ENCODE data around the gene VANGL1. TPM values are rescaled to one million over a fixed set of nuclear protein-coding genes. Genes with fewer than 3 reads are reported as not detected.
A peak's percentile ranks its signal among the peaks of the same experiment; 100 is the strongest.

Gene VANGL1
- total RNA-seq, 1 donor from 2014 or later: 13.8 TPM

DNA sequence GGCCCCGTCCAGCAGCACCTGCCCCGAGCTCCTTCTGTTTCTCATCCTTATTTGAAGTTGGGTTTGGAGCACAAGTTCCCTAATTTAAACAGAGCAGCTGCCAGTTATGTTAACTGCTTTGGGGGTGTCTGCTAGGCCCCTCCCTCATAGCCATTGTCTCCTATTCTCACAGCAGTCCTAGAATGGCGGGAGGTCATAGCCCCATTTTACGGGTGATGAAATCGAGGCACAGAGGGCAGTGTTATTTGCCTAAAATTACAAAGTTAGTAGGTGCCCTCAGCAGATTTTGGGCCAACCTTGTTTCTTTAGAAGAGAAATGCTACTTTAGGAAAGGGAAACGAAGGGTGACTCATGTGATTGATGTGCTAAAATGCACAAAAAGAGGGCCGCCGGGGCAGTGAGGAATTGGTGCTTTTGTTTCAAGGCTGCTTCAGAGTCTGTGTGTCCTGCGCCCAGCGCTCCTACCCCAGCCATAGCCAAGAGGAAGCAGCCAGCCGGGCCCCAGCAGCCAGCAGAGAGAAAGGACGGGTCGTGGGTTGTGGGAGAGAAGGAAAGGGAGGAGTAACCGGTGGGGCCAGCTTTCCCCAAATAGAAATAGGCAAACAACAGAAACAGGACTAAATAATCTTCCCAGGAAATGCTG is 13.0 kb downstream of the VANGL1 start:
- Histone ChIP-seq H3K9me3 (ENCODE audit: insufficient read depth, low read depth, low read length) (no peaks in the 10 kb centered on the region), H3K9ac (ENCODE audit: low read length) (peak overlapping the region; percentile 5), H4K20me1 (ENCODE audit: insufficient read depth, low read length) (peaks cover 27% of the 10 kb centered on the region), H2AFZ (ENCODE audit: low read depth, low read length) (no peak overlapping the region), H3K36me3 (ENCODE audit: insufficient read depth, low read length) (peaks cover 3% of the 10 kb centered on the region), H3K4me3 (ENCODE audit: insufficient read depth, low read depth, low read length) (no peak overlapping the region), H3K79me2 (ENCODE audit: insufficient read depth, low read length) (peaks cover 47% of the 10 kb centered on the region), H3K27ac (ENCODE audit: low read depth, low read length) (peak overlapping the region; percentile 1), H3K27me3 (ENCODE audit: insufficient read depth, low read length) (no peaks in the 10 kb centered on the region), H3K4me2 (ENCODE audit: low read length) (peak overlapping the region; percentile 71), H3K4me1 (ENCODE audit: insufficient read depth, low read length) (peaks cover 13% of the 10 kb centered on the region)
- no peaks in the 10 kb centered on the region for H3K27me3 Mint-ChIP-seq (ENCODE audit: low read depth, unreplicated experiment)
- peaks cover 20% of the 10 kb centered on the region for H3K36me3 Mint-ChIP-seq (ENCODE audit: low read depth, unreplicated experiment)
- DNase-seq (ENCODE audit: low read depth): peak; percentile 60
- H3K4me3 Mint-ChIP-seq (ENCODE audit: unreplicated experiment): no peak overlapping the region
- H3K9me3 Mint-ChIP-seq (ENCODE audit: unreplicated experiment): no peaks in the 10 kb centered on the region
- H3K27ac Mint-ChIP-seq (ENCODE audit: unreplicated experiment): peak overlapping the region; percentile 80
- peaks cover 26% of the 10 kb centered on the region for H3K4me1 Mint-ChIP-seq (ENCODE audit: low read depth, unreplicated experiment)
- no peak for TF ChIP-seq EZH2 (IDR thresholded peaks at IDR 0.05; ENCODE audit: insufficient read depth, low read length)
- TF ChIP-seq, protein P1, sequence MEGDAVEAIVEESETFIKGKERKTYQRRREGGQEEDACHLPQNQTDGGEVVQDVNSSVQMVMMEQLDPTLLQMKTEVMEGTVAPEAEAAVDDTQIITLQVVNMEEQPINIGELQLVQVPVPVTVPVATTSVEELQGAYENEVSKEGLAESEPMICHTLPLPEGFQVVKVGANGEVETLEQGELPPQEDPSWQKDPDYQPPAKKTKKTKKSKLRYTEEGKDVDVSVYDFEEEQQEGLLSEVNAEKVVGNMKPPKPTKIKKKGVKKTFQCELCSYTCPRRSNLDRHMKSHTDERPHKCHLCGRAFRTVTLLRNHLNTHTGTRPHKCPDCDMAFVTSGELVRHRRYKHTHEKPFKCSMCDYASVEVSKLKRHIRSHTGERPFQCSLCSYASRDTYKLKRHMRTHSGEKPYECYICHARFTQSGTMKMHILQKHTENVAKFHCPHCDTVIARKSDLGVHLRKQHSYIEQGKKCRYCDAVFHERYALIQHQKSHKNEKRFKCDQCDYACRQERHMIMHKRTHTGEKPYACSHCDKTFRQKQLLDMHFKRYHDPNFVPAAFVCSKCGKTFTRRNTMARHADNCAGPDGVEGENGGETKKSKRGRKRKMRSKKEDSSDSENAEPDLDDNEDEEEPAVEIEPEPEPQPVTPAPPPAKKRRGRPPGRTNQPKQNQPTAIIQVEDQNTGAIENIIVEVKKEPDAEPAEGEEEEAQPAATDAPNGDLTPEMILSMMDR (IDR thresholded peaks at IDR 0.05; ENCODE audit: insufficient read depth, low read depth, low read length): no peak
- FAIRE-seq: no peak

DNA sequence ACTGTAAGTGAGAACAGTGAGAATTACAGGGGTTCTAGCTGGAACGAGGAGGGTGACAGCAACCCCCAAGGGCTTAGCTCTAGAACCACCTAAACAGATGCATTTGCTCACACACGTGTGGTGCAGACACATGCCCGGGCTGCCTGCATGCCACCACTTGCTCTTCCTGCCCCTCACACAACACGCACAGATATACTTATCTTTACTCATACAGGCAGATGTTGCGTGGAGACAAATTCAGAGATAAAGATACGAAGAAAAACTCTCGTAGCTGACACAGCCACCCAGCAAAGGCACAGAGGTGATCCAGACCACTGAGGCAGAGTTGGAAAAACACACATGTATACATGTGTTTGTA is 13.5 kb downstream of the VANGL1 start:
- Mint-ChIP-seq H3K36me3 (ENCODE audit: low read depth, unreplicated experiment) (peaks cover 21% of the 10 kb centered on the region), H3K27ac (ENCODE audit: unreplicated experiment) (no peak overlapping the region), H3K4me3 (ENCODE audit: unreplicated experiment) (no peak overlapping the region)

More for the DNA sequence above, 13.5 kb downstream of the VANGL1 start:
- H3K27ac ChIP-seq (ENCODE audit: low read depth, low read length): peak overlapping the region; percentile 1
- H3K27me3 Mint-ChIP-seq (ENCODE audit: low read depth, unreplicated experiment): no peaks in the 10 kb centered on the region
- H3K9me3 Mint-ChIP-seq (ENCODE audit: unreplicated experiment): no peaks in the 10 kb centered on the region
- peaks cover 5% of the 10 kb centered on the region for H3K36me3 ChIP-seq (ENCODE audit: insufficient read depth, low read length)
- peaks cover 23% of the 10 kb centered on the region for H4K20me1 ChIP-seq (ENCODE audit: insufficient read depth, low read length)
- FAIRE-seq: no peak
- H3K4me3 ChIP-seq (ENCODE audit: insufficient read depth, low read depth, low read length): no peak overlapping the region
- H3K9ac ChIP-seq (ENCODE audit: low read length): peak overlapping the region; percentile 5
- H3K4me1 ChIP-seq (ENCODE audit: insufficient read depth, low read length): peaks cover 8% of the 10 kb centered on the region
- TF ChIP-seq, protein P1 (IDR thresholded peaks at IDR 0.05; ENCODE audit: insufficient read depth, low read depth, low read length): no peak
- no peak for TF ChIP-seq EZH2 (IDR thresholded peaks at IDR 0.05; ENCODE audit: insufficient read depth, low read length)
- no peaks in the 10 kb centered on the region for H3K27me3 ChIP-seq (ENCODE audit: insufficient read depth, low read length)
- peaks cover 25% of the 10 kb centered on the region for H3K4me1 Mint-ChIP-seq (ENCODE audit: low read depth, unreplicated experiment)
- peak overlapping the region; percentile 71 for H3K4me2 ChIP-seq (ENCODE audit: low read length)
- peaks cover 44% of the 10 kb centered on the region for H3K79me2 ChIP-seq (ENCODE audit: insufficient read depth, low read length)
- no peak for DNase-seq (ENCODE audit: low read depth)
- no peaks in the 10 kb centered on the region for H3K9me3 ChIP-seq (ENCODE audit: insufficient read depth, low read depth, low read length)
- no peak overlapping the region for H2AFZ ChIP-seq (ENCODE audit: low read depth, low read length)
